ENCODE measurements around the gene MMP14.
"Not testable (repeated sequence)": the region's sequence is repeated elsewhere in the genome, so short reads cannot be mapped to it uniquely, and the experiment has no call there.

The MMP14 gene

DNA sequence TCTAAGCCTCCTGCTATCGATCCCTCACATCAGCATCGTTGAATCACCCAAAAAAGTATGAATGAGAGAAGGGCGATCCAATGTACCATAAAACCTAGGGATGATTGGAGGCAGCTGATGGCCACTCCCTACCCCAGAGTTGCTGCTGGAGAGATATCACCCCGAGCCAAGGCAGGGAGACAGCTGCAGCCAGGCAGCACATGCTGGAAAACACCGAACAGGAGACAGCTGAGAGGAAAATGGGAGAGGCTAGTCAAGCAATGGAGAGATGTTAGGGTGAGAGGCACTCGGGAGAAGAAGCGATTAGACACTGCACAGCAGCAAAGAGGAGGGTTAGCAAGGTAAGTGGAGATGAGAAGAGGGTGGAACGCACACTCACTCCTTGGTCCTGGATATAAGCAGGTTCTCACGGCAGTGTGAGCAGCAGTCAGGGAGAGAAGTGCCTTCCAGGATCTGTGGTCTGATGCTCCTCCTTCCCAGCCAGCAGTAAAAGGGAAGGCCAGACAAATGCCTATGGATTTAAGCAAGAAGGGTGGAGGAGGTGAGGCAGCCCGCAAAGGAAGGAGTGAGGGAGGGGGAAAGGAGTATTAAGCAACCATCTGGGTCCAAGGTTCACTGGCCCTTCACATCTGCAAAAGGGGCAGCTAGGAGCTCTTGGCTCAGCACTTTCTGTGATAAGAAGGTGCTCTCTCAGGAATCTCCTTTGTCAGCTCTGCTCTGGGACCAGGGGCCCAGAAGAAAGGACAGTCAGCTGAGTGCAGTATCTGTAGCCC, 21.3 kb upstream of the MMP14 start, which contains the start of gene SLC7A7:
TSS of gene SLC7A7 (minus strand) at position 495 of the 773 bp plus-strand sequence. CDS start 2,037 bp downstream, outside the sequence.
- no peak for DNase-seq

- DNase-seq: no peak
These were observed 17.0 kb upstream of the MMP14 start for GRCh38 chr14:22819151-22819988.

- no peak for DNase-seq
These were observed 15.7 kb upstream of the MMP14 start for GRCh38 chr14:22820731-22821130.

- no peak for DNase-seq
These were observed 15.0 kb upstream of the MMP14 start for GRCh38 chr14:22821193-22822015.

DNA sequence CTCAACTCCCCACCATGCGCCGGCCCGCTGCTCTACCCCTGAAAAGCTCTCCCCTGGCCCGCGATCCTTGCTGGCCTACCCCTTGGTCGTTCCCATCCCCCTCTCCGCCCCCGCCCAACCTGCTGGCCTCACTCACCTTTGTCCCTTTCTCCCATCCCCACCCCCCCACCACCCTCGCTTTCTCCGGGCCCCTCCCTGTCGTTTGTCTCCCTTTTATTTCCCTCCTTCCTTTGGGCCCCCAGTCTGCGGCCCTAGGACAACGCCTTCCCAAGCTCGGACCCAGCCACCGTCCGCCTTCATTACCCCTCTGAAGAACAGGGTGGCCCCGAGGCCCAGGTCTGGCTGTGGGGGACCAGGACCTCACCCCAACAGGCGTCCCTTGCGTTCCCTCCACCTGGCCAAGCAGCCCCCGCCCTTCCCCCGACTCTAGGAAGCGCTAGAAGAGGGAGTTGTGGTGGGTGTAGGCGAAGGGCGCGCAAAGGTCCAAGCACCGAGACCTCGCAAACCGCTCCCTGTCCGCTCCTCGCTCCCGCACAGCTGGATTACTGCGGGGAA, 14.3 kb upstream of the MMP14 start:
- DNase-seq: no peak

GRCh38 chr14:22822571-22823098, 13.8 kb upstream of the MMP14 start:
- DNase-seq: no peak

- no peak for DNase-seq
These were observed 11.6 kb upstream of the MMP14 start for GRCh38 chr14:22824711-22825359.

- DNase-seq: not testable (repeated sequence)
These were observed 7.2 kb upstream of the MMP14 start for GRCh38 chr14:22829076-22829660.

DNA sequence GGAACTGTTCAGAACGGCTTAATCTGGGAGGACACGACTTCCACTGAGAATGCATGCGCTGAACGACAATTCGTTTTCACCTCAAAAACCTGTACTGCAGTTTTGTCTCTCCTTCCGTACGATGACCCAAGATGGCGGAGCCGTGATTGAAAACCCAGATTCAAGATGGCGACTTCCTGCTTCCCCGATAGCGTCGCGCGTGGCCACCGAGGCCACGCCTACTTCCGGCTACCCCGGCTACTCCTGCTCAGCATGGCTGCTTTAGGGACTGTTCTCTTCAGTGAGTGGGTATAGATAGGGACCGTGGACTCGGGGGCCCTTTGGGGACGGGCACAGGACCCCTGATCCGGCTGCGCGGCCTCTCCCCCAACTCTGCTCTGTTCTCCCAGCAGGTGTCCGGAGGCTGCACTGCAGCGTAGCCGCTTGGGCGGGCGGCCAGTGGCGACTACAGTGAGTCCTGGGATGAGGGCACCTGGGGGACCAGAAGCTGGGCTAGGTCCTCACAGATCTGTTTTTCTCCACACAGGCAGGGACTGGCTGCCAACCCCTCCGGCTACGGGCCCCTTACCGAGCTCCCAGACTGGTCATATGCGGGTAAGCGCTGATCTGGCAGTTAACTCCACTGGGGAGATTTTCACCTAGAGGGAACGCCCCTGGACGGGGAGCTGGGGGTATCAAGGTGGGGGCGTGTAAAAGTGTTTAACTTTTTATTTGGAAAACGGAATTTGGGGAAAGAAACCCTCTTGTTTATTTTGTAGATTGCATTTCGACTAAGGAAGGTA, 6.5 kb upstream of the MMP14 start, which contains the start of gene MRPL52:
TSS of gene MRPL52 (plus strand) at position 227 of the 782 bp plus-strand sequence. CDS start at position 253, 26 bp downstream.
- DNase-seq: peak; percentile 91

- no peak for DNase-seq
These were observed 5.9 kb upstream of the MMP14 start for GRCh38 chr14:22830443-22831010.

- DNase-seq: no peak
These were observed 880 bp upstream of the MMP14 start for GRCh38 chr14:22835505-22835904.

DNA sequence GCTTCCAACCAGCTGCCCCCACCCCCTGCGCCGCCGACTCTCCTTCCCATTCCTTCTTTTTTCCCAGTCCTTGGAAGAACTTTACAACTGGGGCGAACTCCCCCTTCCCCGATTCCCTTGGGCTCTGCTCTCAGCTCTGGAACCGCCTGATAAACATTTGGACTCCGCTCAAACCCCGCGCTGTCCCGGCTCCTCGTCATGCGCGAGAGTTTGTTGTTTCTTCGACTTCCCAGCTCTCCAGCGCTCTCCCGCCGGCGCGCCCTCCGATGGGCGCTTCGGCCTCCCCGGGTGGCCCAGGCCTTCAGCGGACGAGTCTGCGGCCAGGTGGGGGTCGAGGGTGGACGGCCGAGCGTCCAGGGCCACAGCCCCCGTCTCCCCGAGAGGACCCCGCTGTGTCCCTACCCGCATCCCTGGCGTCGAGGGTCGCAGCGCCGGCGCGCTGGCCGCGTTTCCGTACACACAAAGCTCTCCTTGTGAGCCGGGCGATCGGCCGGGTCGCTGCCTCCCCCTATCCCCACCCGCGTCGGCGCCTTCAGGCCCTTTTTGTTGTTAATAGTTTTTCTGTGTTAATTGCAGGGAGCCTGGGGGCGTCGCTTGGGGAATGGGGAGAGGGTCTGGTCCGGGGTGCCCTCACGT, 847 bp downstream of the MMP14 start:
- DNase-seq: peak; percentile 25

DNA sequence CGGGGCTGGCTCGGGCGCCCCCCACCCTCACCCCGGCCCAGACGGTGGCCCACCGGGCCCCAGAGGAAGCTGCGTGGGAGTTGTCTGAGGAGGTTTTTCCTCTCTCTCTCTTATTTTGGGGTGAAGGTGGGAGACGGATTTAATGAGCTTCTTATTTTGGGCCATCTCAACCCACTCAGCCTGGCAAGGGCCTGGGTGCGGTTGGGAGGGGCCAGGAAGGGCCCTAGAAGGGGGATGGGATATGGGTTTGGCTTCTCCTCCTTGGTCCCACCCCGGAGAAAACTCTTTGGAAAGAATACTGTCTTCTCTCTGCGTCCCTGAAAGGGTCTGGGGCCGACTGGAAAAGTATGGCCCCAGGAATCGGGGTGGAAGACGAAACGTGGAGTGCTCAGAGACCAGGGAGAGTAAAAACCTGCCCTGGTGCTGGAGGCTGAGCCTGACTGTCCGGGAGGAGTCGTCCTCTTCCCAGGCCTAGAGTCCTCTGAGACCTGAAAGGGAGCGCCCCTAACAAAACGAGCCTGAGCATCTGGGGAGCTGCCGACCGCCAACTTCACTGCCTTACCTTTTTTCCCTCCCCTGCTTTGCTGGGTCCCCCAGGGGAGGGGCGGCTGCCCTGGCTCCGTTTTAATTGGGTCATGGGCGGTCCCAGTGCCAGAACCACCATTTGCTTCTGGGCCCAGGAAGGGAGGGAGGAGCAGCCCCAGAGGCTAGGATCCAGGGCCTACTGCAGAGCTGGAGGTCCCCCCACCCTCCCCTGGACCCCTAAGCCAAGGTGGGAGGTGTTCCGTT, 1.6 kb downstream of the MMP14 start:
- DNase-seq: no peak

DNA sequence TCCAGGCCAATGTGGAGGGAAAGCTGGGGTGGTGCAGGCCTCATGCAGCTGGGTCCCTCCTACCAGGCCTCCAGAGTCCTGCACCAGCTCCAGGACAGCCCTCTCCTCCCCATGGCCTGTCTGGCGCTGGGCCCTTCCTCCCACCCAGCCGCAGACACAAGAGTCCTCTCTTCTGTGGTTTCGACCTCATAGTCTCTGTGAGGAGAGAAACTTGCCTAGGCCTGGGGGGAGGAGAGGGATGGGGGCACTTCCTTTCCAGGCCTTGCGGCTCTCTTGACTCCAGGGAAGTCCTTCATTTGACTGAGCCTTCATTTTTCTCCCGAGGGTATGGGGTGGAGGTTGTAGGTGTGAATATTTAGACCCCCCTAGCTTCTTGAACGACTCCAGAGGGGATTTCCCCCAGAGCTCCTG, 2.3 kb downstream of the MMP14 start:
- DNase-seq: no peak

DNA sequence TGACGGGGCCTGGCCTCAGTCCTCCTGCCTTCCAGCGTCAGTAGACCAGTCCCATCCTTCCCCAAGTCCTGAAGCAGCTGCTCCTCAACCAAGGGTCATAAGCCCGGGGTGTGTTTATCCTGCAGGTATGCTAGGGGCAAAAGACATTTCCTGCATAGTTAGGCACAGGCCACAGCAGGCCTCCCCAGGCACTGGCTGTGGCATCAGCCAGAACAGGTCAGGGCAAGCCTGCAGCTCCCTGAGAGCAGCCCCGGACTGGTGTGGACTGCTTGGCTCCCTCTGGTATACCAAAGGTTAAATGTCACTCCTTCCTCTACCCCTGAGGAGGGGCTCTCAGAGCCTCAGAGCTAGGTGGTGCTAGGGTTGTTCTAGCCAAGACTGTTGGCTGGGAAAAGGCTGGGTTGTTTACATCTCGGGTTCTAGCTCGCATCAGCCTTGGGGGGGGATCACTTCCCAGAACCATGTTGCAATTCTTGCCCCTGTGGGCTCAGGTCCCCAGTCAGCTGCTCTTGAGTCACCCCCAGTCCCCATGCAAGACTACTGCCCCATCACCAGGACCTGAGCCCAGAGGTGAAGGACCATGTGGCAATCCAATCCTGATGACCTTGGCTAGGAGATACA, 2.9 kb downstream of the MMP14 start:
- no peak for DNase-seq

DNA sequence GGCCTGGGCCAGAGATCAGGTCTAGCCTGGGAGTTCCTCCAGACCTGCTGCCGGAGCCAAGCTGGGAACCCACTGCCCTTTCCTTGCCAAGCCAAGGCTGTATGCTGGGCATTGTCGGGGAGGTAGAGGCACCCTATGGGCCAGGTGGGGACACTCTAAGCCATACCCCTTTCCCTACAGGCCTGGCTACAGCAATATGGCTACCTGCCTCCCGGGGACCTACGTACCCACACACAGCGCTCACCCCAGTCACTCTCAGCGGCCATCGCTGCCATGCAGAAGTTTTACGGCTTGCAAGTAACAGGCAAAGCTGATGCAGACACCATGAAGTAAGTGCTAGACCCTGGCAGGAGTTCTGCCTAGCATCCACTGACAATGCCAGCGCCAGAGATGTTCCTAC, 4.9 kb downstream of the MMP14 start:
- DNase-seq: no peak

- DNase-seq: no peak
These were observed 5.4 kb downstream of the MMP14 start for GRCh38 chr14:22841769-22842168.
